Muscle of back (tissue), 11 donors: ENCODE data around the gene ASTN2. TPM values are rescaled to one million over a fixed set of nuclear protein-coding genes. Genes with fewer than 3 reads are reported as not detected.

Experiments
- DNase-seq, 3 donors: peaks; one replicate each; pipeline versions ENCODE4 v3.0.0 to v3.0.0-alpha.2; 2013
- polyA plus RNA-seq, 10 donors: library from polyadenylated mRNA; unstranded; fragments of 120-200 nt; gene quantifications; one replicate each; pipeline ENCODE4 v1.2.1, GENCODE V29; 2013; ENCODE audit not compliant: insufficient read length in 10 of 10

The ASTN2 gene
- polyA plus RNA-seq, 10 donors, result 5.0 to 15.1 (median 6.6) TPM

DNA sequence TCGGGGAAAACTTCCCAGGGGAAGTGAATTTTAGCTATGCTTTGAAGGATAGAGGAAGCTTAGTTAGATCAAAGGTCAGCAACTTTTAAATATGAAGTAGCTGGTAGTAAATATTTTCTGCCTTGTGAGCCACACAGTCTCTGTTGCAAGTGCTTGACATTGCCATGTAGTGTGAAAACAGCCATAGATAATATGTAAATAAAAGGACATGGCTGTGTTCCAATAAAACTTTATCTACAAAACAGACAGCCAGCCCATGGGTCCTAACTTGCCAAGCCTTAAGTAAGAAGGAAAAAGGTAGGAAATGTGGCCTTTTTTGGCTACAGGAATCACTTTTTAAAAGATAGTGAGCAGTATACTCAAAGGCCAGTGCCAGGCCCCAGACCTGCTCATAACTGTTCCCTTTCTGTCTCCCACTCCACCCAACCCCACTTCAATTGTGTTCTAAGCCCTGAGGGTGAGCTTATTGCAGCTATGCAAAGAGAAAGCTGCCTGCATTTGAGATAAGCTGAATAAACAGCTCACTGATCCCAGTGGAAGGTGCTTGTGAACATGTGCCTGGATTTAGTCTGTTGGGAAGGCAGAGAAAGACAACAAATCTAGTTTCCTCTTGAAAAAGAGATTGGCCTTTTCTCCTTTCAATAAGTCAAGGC, 840.7 kb downstream of the ASTN2 start:
- DNase-seq, result no peak

DNA sequence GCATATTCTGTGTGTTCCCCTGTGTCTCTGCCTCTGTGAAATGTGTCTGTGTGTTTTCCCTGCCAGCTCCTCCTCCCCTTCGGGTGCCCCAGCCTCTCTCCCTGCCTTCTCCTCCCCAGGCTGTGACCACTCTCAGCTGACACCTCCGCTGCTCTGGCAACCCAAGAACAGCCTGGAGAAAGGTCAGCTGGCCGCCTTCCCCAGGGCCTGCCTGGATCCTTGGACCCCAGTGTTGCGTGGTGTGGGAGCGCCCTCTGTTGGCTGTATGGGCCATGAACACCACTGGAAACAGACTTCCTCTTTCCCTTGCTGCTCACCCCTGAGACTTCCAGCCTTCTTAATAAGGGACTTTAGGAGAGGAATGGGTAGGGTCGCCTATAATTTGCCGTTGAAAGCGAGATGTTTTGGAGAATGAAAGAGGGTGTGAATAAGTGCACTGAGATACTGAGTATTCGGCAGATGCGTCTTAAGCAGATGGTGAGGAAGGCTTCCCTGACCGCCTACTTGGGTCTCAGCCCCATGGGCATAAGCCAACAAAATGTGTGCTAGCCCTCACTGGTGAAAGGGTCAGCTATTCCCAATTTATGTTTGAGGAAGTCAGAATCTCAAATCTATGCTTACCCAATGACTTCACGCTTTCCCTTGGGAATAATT, 842.6 kb downstream of the ASTN2 start:
- peak; percentile 68 to 92 (median 85) for DNase-seq

DNA sequence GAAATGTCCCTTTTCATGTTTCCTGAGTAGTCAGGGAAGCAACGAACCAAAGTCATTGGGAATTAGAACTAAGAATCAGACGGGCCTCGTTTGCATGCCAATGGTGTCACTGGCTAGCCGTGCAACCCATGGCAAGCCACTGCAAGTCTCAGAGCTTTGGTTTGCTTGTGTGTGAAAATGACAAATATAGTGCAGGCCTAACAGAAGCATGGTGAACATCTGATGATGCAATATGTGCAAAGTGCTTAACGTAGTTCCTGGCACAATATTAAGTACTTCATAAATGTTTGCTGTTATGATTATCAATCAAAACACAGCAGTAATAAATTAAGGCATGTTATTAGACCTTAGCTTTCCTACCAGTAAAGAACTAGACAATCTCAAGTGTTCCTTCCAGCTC, 845.7 kb downstream of the ASTN2 start:
- DNase-seq, result no peak

DNA sequence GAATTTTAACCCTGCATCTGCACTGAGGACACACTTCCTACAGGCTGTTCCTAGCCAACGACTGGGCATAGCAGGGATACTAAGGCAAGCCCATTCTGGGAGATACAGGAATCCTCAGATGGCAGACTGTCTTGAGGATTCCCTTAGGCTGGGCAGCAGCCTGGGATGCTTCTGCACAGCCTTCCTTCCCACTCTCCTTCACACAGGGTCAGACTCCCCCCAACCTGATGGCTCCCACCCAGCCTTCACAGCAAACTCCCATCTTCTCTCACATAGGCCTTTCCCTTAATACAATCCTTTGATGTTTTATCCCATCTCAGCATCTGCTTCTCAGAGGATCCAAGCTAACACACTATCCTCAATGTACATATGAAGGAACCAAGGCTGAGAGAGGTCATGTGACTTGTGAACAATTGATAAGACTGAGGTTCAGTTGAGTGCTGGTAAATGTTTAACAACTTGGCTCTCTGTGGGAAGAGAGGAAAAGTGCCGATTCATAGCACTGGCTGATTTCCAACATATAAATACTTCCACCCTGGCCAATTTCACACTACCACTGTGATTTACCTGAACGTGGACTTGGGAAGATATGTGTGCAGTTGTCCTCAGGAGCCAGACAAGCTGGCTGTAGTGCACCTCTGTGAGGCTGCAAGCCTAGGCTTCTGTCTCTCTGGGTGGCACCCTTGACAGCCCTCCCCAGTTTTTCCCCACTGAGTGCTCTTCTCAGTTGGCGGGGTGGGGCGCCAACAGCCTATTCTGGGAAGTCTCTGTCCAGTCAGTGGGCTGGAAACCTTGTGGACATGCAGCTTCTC, 848.0 kb downstream of the ASTN2 start:
- no peak for DNase-seq

DNA sequence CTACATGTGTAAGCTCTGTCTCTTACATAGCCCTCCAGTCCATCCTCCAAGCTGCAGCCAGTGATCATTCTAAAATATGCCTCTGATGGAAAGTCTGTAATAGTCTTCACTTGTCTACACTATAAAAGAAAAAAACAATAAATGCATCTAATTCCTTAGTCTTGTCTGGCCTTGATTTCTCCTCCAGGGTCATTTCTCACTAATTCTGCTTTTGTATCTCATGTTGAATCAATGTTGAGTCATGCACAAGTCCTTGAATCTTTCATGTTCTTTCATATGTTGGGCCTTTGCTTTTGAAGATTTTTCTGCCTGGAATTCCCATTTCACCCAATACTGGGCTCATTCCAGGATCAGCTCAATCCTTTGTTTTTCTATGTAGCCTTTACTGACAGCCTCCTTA, 848.9 kb downstream of the ASTN2 start:
- DNase-seq, result no peak

DNA sequence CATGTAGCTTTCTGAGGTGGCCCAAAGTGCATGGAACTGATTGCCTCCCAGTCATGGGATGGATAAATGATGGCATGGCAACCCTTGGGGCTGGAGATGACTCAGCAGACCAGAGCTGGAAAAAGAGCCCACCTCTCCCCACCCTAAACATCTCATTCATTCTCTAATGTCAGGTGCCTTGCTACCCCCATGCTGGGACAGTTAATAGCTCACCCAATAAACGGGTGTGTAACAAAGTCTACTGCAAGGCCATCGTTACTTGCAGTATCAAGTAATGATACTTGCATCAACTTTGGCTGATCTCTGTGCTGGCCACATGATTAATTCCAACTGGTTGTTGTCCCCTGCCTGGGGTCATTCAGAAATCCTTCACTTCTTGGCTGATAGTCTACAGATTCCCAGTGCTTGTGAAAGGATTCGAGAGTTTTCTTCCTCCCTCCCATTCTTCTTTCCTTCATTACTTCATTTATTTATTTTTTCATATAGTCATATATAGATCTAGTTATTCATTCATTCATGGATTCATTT, 850.5 kb downstream of the ASTN2 start:
- DNase-seq, result no peak

DNA sequence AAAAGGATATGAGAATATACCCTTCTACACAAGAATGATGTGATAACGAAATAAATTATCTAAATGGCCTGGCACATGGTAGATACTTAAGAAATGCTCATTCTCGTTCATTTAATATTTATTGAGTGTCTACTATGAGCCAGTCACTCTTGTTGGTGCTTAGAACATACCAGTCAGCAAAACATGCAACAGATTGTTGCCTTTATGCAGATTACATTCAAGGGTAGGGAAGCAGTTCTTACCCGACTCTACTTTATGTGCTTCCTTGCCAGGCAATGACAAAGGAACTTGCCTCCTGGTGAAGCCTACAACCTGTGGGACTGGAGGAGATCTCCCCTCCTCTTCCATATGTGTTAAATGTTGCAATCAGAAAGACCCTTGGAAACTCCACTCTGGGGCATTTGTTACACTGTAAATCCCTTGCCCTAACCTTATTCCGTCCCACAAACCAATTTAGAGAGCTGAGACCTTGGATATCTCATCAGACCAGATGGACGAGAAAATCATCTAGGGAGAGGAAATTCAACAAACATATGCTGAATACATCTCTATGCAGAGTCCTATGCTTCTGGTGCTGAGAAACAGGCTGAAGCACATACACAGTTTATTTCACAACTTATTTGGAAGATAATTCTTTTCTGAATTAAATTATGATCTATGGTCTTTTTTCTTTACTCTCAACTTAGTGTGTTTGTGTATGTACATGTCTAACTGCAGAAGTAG, 855.9 kb downstream of the ASTN2 start:
- peak in 1 of 3 donors; percentile 54 for DNase-seq

DNA sequence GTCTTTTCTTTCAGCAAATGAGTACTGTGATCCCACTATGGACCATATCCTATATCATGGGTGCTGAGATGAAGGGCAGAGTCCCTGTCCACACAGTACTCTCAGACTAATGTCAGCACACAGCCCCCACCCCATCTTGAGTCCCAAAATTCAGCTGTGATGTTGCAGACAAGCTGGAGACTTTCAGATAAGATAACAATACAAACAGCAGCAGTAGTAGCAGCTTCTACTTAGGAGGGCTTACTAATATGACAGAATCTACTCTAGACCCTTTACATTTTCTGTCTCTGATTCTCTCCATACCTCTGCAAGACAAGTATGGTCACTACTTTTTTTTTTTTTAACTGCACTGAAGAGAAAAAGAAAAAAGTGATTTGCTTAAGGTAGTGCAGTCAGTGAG, 856.8 kb downstream of the ASTN2 start:
- no peak for DNase-seq

DNA sequence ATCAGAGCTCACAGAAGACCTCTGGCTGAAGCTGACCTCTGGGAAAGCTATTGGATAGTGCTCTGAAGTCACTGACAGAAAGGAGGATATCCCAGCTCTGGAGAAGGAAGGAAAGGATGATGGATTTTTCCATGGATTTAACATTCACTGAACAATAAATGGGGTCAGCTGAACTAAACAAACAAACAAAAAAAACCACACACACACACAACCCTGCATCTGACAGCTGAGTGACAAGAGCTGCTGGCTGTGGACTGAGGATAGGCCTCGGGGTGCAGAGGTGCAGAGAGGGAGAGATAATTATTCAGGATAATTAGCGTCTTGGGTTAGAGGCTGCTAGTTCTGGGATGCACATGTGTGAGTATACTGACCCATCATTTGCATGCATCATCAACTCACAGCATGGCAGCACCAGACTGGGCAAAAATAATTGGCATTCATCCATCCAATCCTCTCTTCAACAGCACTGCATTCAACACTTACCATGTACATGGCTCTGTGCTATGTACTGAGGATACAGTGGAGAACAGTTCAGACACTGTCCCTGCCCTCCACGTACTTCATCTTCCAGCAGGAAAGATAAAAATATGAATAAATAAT, 859.2 kb downstream of the ASTN2 start:
- no peak for DNase-seq

DNA sequence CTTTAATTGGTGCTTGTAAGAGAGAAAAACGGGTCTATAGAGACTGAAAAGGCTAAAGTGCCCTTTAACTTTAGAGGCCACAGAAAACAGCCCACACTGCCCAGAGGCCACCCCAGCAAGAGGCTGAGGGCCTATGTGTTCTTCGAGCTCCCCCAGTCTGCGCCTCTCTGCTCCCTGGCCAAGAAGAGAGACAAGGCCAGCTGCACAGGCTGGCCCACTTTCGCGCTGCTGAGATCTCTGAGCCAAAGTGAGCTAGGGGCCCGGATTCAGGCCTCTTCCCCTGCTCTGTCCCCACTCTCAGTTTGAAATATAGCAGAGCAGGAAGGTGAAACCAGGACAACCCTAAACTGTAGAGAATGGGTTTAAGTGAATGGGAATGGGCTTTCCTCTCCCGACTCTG, 859.7 kb downstream of the ASTN2 start:
- peak; percentile 65 to 92 (median 76) for DNase-seq

DNA sequence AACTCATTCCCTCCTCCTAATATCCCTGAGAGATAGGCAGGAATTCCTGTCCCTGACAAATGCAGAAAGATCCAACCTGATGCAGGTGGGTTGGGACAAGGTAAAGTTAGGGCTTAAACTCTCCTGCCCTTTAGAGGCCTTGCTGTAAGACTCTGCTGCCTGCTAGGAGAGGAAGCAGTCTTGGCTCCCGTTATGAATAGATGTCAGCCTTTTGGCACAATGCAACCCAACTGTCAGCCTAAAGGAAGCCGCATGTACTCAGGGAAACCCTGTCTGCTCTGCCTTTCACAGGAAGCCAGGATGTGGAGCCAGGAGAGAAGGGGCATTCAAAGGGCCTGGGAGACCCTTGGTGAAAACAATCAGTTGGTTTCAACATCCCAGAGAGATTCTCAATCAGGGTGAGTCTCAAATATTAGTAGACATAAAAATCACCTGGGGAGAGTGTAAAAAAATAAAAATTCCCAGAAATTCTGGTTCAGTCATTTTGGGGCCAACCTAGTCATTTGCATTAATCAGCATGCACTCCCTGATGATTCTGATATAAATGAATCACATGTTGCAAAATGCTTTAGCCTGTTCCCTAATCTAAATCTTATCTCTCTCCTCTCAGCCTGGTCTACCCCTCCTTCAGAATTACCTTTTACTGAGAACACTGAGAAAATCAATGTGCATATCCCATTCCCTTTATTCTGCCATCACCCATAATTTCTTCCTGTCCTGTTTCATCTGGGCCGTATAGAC, 864.0 kb downstream of the ASTN2 start:
- peak; percentile 33 to 60 (median 46) for DNase-seq

DNA sequence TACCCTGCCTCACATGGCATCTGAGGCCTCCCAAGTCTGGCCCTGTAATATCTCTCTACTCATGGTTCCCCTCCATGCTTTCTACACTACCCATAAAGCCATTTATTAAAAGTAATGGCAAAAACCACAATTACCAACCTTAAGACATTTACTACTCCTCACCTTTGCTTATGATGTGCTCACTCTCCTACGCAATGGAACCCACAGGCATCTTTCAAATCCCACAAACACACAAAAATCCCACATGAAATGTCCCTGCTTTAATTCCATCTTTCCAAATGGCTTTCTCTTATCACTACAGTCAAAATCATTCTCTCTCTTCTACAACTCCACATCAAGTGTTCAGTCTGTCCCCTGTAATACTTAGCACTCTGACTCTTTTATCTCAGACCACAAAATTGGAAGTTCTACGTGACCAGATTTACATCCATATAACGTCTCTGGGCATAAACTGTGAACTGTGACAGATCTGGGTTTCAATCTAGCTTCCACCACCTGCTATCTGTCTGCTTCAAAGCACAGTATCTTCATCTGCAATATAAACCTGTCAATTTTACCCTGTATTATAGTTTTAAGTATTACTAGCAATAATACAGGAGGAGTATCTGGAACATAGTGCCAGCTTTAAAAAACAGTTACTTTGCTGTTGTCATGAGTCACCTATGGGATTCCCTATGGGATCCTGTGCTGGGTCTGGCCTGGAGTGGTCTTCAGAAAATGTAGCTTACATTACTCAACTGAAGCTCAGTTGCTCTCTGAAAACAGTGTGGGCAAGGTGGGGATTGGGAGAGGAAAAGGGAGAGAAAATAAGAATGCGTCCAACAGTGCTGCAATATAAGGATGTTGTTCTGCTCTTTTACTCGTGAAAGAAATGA, 864.8 kb downstream of the ASTN2 start:
- DNase-seq, result no peak

DNA sequence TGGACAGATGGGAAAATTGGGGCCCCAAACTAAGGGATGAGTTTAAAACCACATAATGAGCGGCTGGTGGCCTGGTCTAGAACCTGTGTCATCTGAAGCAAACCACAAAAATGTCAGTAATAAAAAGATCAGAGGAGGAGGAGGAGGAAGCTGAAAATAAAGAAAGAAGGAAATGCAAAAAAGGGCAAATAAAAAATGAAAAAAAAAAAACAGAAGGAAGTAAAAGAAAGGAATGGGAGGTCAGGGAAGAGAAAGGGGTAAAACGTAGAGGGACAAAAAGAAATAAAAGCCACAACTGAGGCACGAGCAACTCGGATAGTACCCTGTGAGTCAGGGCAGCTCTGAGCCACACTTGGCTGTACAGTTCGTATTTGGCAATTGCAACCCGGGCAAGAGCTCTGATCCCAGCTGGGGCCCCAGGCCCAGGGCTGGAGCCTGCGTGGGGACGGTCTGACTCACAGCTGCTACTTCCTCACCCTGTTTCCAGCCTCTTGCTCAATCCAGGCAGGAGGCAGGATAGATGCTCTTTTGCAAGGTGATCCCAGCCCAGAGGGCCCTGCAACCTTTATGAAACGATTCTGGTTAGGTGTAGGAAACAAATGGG, 865.7 kb downstream of the ASTN2 start:
- DNase-seq, result peak; percentile 44 to 87 (median 75)

DNA sequence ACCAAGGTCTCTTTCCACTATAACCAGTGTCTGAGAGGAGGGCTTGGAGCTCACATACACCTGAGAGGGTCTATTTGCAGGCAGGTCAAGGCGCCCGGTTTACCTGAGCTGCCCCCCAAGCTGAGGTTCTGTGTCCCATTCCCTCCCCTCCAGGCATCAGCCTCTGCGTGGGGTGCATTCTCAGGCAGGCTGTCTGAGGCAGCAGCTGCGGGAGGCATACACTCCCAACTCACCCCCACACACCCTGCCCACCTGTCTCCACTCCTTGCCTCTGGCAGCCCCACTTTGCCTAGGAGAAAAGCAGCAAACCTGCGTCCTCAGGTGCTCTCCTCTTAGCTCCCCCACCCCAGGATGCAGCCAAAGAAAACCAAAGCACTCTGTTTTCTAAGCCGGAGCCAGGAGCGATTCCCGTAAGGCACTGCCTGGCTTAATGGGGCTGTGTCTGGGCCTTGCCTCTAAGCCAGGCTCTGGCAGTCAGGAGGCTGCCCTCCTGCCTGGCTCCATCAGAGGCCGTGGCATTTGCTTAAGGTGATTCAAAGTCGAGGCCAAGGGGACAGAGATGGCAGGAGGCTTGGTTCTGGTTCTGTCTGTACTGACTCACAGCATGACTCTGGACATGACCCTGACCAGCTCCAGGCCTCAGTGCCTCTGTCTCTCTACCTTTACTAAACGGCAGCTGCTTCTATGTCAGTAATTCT, 867.0 kb downstream of the ASTN2 start:
- DNase-seq, result no peak

DNA sequence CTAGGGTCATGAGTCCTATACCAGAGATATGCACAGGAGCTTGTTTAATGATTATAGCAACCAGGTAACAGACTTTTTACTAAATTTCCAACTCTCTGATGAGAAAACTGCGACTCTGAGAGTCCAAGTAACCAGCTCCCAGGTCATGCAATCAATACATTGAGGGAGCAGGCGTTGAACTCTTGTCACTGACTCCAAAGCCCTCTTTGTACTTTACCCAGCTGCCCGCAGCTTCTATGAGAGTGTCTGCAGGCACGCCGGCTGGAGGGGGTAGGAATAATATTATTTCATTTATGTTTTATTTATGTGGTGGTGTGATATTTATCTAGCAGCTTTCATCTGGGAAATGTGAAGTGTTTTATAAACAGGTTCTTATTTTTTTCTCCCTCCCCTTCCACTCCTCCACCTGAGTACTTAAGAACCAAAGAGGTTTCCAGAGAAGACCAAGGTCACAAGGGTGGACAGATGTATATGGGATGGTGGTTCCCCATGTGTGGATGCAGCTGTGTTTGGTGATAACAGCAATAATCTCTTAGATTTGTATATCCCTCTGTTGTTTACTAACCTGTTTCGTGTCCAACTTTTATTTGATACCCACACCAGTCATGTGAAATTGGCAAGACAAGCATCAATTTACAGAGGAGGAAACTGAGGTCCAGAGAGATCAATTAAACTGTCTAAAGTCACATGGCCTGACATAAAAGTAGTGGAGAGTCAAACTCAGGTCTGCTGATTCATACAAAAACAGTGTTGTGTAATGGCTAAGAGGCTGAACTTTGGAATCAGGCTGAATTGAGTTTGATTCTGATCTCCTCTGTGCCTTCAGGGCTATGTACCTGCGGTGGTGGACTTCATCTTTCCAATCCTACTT, 867.9 kb downstream of the ASTN2 start:
- DNase-seq, result no peak

DNA sequence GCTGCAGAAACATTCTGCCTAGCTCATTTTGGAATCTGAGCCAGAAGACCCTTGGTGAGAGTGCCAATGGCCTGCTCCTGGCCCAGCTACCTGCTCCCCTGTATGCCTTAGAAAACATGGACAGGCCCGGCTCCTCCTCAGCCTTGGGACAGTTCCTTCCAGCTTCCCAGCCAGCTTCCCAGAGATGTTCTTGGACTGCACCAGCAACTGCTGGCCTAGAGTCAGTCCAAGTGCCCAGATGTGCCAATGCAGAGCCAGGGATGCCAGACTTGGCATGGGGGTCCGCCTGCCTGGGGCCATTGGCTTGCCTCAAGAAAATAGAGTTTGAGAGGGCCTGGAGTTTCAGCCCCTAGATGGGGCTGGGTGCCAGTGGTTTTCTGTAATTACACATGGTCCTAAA, 870.0 kb downstream of the ASTN2 start:
- DNase-seq, result no peak

DNA sequence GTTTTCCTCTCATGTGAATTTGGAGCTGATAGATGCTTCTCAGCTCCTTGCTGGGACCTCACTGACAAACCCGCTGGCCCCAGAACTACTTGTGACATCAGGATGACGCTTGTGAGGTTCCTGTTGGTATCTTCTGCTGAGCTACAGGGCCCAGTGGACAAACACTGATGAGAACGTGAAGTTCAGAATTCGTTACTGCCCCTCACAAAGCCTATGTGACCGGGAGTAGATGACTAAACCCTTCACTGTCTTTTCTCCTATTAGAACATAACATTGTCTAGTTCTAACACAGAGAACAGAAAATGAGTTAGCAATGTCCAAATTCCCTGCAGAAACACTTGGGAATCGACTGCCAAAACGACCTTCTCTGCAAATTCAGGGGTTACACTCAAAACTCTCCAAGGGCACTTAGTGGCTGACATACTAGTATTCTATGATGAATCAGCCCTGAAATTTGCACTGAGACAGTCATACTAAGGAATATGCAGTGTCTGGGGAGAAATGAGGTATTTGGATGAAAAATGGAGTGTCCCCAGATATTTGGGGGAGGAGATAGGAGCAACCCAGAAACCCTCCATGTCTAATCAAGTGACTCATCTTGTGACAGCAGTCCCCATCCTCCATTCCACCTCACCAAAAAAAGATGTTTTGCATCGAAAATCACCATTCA, 871.0 kb downstream of the ASTN2 start:
- peak in 1 of 3 donors; percentile 80 for DNase-seq
